CD4-positive, alpha-beta T cell treated with Interleukin-15 for 4 hours (primary cell): ENCODE measurements around the gene ZNF700.
"Not testable (repeated sequence)": the region's sequence is repeated elsewhere in the genome, so short reads cannot be mapped to it uniquely, and the experiment has no call there.

Experiments used
- DNase-seq: peaks from one replicate; pipeline ENCODE4 v3.0.0-alpha.2; 2020; ENCODE audit warnings: low spot score

The ZNF700 gene

DNA sequence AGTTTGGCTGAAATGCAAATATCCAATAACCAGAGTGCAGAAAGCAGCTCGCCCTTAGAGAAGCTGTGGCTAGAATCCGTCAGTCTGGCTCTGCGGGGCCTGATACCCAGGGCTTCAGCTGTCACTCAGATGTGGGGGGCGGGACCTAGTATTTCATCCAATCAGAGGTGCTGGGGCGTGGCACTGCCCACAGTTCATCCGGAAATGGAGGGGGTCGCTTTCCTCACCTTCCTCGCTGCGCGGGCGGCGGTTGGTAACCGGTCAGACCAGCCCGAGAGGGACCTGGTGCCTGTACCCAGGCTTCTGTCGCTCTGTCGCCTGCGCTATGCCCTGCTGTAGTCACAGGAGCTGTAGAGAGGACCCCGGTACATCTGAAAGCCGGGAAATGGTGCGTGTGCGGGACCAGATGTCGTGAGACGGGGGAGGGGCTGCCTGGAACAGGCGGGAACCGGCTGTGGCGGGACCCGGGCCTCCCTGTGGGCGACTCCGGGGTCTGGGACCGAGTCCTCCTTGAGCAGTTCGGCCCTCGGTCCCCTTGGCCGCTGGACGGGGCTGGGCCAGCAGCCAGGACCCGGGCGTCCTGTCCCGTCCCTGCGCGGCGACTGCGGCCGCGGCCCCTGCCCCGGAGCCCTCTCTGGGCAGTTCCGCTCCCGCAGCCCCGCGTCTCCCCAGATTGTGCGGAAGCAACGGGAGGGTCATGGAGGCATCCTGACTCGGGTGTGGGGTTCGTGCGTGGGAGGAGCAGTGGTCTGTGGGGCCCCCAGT is at the start of gene ZNF700:
Gene ZNF700, plus strand, starts transcription at position 222 of the 765 bp plus-strand sequence. Its CDS starts 104 bp downstream, at position 326.
- peak; percentile 93 for DNase-seq

DNA sequence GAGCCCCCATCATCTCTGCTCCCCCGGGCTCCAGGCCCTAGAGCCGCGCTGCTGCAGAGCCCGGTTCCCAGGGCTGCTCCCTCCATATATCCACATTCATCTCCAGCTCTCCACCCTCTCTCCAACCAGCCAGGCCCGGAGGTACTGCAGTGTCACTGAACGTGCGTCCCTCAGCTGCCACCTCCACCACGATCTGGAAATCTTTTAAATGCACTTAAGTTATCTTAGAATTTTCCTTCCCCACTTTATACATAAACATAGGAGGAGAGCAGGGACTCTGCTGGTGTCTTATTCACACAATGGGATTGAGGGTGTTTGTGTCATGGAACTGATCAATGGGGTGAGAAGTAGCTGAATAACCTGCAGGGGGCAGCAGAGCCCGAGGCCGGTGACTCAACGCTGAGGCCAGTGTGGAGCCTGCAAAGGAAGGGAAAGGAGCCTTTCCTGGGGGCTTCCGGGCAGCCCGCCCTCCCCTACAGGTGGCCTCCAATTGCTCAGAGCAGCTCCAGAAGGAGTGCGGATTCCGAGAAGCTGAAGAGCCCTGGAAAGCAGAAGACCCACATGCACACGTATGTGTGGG is 45.1 kb upstream of the ZNF700 start:
- peak; percentile 33 for DNase-seq

DNA sequence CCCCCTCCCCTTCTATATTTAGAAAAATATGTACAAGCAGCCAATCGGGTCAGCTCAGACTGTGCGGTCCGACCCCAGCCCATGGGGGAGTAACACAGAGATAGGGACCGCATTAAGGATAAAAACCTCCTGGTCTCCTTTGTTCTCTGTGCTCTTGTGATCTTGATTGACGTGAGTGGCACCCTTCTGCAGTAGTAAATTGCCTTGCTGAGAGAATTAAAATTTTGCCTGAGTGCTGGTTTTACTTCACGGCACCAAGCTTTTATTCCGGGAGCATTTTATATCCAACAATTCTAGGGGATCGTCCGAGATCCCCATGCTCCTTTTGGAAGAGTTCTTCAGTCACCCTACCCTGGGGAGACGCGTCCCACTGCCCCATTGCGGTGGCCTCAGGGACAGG is 44.3 kb upstream of the ZNF700 start:
- no peak for DNase-seq

DNA sequence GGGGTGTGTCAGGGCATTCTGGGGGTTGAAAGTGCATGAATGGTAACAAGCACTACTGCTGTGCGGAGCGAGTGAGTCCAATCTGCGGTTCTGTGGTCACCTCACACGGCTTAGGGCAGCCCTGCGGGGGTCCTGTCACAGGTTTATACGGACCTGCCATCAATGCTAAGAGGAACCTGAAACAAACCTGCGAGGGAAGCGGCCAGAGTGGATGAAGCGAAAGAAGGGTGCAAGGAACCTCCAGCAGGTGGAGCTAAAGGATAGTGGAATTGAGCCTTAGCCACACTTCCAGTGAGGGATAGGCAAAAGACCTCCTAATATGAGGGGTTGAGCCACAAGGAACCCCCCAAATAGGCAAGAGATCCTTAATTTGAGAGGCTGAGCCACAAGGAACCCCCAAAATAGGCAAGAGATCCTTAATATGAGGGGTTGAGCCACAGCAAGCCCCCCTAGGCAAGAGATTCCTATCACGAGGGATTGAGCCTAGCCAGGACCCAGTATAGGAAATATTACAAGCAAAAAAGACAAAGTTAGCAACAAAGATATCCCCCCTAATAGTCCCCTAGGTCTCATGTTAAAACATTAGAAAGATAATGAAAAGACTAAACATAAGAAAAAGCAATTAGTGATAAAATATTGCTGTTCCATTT is 43.6 kb upstream of the ZNF700 start:
- peak; percentile 63 for DNase-seq

DNA sequence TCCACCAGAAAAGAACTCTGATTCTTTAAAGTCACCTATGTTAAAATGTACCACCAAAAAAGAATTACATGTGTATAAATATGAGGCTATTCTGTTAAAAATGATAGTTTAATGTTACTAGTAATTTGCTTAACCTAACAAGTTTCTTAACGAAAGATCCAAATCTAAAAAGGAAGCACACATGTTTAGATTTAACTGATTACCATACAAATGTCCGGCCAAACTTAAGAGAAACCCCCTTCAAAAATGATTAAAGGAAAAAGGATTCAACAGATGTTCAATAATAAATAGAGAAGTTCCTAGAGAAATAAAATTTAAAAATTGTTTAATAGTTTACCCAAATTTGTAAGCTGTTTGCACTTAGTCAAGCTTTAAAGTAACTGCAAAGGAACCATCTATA is 42.3 kb upstream of the ZNF700 start:
- DNase-seq, result no peak

DNA sequence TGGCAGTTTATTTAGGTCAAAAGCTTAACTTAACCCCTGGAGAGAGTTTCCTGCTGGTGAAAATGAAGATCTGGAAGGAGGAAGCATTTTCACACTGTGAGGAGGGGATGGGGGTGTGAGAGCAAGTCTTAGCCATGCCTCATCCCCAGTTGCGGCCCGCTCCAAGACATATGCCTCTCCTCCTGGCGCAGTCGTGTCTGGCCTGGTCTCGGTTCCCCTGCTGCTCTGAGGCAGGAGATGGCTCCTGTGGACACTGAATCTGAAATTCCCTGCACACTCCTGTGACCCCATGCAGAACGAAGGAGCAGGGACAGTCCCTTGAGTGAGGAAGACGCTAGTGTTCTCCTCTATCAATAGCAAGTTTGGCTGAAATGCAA is 37.7 kb upstream of the ZNF700 start:
- no peak for DNase-seq

DNA sequence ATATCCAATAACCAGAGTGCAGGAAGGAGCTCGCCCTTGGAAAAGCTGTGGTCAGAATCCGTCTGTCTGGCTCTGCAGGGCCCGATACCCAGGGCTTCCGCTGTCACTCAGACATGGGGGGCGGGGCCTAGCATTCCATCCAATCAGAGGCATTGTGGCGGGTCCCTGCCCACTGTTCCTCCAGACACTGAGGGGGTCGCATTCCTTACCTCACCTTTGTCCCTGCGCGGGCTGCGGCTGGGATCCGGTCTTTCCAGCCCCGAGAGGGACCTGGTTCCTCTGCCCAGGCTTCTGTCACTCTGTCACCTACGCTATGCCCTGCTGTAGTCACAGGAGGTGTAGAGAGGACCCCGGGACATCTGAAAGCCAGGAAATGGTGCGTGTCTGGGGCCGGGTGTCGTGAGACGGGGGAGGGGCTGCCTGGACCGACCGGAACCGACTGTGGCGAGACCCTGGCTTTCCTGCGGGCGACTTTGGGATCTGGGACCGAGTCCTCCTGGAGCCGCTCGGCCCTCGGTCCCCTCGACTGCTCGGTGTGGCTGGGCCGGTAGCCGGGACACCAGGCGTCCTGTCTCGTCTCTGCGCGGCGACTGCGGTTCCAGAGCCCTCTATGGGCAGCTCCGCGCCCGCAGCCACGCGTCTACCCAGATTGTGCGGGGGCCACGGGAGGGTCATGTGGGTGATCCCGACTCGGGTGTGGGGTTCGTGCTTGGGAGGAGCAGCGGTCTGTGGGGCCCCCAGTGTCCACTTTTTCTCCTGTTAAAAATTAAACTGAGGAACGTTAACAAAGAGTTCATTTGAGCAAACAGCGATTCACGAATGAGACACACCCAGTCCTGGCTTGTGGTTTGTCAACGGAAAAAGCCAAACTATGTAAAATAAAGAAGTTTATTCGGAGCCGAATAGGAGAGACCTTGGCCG is 37.0 kb upstream of the ZNF700 start, which contains the start of gene ZNF69:
Gene ZNF69, plus strand, starts transcription at position 172 of the 921 bp plus-strand sequence. Its CDS starts 142 bp downstream, at position 314.
- DNase-seq, result peak; percentile 40

DNA sequence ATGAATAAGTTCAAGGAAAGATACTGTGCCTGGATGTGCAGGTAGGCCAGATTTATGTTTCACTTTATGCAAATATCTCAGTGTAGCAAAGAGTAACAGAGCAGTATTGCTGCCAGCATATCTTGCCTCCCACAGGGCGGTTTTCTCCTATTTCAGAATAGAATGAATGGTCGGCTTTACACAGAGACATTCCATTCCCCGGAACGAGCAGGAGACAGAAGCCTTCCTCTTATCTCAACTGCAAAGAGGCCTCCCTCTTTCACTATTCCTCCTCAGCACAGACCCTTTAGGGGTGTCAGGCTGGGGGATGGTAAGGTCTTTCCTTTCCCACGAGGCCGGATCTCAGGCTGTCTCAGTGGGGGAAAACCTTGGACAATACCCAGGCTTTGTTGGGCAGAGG is 35.0 kb upstream of the ZNF700 start:
- not testable (repeated sequence) for DNase-seq

DNA sequence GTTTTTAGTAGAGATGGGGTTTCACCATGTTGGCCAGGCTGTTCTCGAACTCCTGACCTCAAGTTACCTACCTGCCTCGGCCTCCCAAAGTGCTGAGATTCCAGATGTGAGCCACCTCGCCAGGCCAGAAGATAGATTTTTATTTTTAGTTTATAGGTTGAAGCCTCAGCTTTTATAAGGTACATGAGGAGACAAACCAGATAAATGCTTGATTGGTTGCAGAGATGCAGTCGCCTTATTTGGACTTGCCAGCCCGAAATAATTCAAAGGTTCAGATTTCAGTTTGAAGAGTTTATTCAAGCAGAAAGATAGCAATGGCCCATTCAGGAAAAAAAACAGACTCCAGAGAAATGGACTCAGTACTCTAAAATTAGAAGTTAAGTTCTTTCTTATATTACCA is 34.3 kb upstream of the ZNF700 start:
- DNase-seq, result no peak

DNA sequence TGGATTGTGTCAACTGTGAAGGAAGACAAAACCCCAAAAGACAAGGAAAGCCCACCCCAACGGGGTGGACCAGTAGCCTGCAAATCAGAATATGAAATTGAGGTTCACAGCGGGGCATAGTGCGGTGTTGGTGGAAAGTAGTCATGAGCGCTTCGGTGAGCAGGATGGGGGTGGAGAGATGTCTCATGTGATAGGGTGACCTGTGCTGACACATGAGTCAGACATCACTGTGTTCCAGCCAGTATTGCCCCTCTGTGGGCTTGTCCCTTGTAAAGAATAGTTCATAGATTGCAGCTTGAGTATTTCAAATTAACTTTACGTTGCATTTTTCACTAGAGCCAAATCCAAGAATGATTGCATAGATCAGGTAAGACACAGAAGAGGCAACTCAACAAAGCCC is 30.1 kb upstream of the ZNF700 start:
- no peak for DNase-seq

DNA sequence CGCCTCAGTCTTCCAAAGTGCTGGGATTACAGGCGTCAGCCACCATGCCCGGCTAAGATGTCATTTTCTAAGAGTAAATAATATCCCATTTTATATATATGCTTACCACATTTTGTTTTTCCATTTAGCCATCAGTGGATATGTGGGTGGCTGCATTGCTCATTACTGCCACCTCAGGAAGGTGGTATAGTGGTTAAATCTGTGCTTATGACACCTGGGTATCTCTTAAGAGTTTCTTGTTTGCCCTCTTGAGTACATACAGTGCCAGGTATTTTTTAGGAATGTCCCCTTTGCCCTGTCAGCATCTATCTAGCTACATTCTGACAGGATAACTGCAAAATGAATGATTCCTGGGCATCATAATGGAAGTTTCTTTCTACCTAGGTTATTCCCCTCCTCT is 22.7 kb upstream of the ZNF700 start:
- no peak for DNase-seq

DNA sequence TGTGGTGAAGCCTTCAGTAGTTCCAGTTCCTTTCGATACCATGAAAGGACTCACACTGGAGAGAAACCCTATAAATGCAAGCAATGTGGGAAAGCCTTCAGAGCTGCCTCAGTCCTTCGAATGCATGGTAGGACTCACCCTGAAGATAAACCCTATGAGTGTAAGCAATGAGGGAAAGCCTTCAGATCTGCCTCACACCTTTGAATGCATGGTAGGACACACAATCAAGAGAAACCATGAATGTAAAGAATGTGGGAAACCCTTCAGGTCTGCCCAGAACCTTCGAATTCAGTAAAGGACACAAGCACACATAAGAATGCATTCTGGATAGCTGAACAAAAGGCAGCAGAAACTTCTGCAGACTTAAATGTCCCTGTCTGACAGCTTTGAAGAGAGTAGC is 19.0 kb upstream of the ZNF700 start:
- no peak for DNase-seq

DNA sequence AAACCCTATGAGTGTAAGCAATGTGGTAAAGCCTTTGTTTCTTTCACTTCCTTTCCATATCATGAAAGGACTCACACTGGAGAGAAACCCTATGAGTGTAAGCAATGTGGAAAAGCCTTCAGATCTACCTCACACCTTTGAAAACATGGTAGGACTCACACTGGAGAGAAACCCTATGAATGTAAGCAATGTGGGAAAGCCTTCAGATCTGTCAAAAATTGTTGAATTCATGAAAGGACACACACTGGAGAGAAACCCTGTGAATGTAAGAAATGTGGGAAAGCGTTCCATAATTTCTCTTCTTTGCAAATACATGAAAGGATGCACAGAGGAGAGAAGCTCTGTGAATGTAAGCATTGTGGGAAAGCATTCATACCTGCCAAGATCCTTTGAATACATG is 13.0 kb upstream of the ZNF700 start:
- not testable (repeated sequence) for DNase-seq

DNA sequence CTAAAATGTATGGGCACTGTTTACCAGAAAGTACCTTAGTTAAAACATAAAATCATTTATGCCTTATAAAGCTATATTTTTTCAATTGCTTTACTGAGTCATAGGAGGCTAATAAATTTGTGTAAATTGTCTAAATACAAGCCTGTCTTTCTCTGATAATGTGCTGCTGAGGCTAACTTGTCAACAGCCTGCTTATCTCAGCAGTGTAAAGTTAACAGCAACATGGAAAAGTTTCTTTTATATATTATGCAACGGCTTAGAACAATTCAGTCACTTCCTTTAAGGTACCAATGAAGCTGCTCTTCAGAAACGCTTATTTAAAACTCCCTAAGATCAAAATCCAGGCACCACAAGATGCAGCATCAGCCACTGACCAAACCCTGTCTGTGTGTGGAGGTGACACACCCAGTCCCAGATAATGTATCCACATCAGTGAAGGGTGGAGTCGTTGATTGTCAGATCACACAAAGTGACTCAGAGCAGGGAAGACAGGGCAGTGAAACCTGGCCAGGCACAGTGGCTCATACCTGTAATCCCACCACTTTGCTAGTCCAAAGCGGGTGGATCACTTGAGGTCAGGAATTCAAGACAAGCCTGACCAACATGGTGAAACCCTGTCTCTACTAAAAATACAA is 10.4 kb upstream of the ZNF700 start:
- not testable (repeated sequence) for DNase-seq

DNA sequence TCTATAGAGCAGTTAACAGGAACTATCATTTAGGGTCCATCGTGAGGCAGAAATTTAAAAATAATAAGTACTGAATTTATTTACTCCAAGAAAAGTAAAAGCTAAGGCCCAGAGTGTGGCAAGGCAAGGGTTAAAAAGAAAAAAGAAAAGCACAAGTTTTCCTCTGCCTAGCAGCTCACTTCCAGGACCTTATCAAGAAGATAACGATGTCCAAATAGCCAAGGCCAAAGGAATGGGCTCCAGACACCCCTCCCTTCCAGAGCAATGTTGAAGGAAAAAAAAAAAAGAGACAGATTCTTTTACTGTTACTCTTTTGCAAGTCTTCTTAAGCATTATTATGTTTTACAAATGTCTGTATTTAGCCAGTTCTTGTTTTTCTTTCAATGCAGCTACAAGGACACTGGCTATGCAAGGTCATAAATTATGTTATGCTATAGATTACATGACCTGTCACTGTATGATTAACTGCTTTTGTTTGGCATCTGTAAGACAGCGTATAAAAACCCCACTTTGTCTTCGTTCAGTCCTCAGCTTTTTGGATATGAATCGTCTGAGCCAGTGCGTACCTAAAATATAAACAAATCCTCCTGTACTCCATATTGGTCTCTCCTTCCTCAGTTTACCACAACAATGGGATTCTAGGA is 2.9 kb upstream of the ZNF700 start:
- no peak for DNase-seq

DNA sequence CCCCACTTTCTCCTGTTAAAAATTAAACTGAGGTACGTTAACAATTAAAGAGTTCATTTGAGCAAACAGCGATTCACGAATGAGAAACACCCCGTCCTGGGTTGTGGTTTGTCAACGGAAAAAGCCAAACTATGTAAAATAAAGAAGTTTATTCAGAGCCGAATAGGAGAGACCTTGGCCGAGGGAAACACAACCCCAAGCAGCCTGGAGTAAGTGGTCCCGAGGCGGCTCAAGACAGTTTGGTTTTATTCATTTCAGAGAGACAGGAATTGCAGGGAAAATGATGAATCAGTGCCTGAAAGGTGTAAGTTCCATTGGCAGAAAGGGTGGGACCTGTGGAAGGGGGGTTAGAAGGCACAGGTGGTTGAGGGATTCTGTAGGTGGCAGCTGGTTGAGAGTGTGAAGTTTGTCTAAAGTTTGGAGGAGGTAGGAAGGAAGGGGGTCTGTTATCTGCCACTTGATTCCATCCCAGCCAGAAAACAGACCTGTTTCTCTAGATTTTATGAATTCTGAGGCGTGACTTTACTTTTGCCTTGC is 812 bp downstream of the ZNF700 start:
- peak; percentile 2 for DNase-seq

DNA sequence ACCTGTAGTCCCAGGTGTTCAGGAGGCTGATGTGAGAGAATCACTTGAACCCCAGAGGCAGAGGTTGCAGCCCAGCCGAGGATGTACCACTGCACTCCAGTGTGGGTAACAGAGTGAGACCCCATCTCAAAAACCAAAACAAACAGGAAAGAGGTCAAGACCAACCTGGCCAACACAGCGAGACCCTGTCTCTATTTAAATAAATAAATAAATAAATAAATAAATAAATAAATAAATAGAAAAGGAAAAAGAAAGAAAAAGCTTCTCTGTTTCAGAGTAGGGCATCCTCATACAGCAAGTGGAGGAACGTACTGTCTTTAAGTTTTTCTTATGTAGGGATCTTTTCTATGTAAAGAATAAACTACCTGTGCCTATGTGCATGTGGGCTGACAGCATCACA is 2.3 kb downstream of the ZNF700 start:
- no peak for DNase-seq

DNA sequence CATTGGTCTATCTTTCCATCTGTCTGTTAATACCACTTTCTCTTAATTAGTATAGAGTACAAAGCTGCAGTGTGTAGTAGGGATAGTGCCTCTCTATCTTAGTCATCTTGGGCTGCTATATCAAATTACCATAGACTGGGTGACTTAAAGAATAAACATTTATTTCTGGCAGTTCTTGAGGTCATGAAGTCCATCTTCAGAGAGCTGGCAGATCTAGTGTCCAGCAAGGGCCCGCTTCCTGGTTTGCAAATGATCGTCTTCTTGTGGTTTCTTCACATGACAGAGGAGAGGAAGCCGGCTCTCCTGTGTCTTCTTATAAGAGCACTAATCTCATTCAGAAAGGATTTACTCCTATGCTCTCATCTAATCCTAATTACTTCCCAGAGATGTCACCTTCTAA is 6.1 kb downstream of the ZNF700 start:
- no peak for DNase-seq

DNA sequence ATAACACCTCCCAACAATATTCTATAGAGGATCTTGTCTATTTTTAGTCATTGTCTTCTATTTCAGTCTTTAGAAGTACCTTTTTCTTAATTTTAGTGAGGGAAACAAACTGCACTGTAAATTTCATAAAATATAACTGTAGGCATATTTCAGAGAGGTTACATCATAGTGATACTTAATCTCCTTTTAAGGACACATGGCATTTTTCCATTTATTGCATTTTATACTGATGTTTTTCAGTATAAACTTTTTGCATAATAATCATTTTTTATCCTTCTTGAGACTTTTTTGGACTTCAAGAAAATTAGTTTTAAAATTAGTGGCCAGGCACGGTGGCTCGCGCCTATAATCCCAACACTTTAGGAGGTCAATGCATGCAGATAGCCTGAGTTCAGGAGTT is 6.6 kb downstream of the ZNF700 start:
- DNase-seq, result no peak

DNA sequence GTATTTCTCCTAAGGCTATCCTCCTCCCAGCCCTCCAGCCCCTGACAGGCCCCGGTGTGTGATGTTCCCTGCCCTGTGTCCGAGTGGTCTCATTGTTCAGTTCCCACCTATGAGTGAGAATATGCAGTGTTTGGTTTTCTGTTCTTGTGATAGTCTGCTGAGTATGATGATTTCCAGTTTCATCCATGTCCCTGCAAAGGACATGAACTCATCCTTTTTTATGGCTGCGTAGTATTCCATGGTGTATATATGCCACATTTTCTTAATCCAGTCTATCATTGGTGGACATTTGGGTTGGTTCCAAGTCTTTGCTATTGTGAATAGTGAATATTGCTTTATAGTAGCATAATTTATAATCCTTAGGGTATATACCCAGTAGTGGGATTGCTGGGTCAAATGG is 10.9 kb downstream of the ZNF700 start:
- not testable (repeated sequence) for DNase-seq

DNA sequence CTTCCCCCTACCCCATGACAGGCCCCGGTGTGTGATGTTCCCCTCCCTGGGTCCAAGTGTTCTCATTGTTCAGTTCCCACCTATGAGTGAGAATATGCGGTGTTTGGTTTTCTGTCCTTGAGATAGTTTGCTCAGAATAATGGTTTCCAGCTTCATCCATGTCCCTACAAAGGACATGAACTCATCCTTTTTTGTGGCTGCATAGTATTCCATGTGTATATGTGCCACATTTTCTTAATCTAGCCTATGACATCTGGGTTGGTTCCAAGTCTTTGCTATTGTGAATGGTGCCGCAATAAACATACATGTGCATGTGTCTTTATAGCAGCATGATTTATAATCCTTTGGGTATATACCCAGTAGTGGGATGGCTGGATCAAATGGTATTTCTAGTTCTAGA is 13.5 kb downstream of the ZNF700 start:
- not testable (repeated sequence) for DNase-seq
